ENCODE data around the gene B2M.
A peak's percentile ranks its signal among the peaks of the same experiment; 100 is the strongest.

Gene B2M

DNA sequence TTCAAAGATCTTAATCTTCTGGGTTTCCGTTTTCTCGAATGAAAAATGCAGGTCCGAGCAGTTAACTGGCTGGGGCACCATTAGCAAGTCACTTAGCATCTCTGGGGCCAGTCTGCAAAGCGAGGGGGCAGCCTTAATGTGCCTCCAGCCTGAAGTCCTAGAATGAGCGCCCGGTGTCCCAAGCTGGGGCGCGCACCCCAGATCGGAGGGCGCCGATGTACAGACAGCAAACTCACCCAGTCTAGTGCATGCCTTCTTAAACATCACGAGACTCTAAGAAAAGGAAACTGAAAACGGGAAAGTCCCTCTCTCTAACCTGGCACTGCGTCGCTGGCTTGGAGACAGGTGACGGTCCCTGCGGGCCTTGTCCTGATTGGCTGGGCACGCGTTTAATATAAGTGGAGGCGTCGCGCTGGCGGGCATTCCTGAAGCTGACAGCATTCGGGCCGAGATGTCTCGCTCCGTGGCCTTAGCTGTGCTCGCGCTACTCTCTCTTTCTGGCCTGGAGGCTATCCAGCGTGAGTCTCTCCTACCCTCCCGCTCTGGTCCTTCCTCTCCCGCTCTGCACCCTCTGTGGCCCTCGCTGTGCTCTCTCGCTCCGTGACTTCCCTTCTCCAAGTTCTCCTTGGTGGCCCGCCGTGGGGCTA is at the start of gene B2M, which contains the start of gene PATL2:
Gene B2M, plus strand, starts transcription at position 422 of the 647 bp plus-strand sequence. Its CDS starts 30 bp downstream, at position 452.
Gene PATL2, minus strand, starts transcription at position 228 of the 647 bp plus-strand sequence. CDS start 34,833 bp downstream, outside the sequence.
- no peaks in the 10 kb centered on the region for H3K9me2 ChIP-seq (replicated peaks; ENCODE audit: insufficient read depth, low read length)
- H3K4me1 ChIP-seq (ENCODE audit: low read length) = peaks cover 35% of the 10 kb centered on the region
- peaks cover 37% of the 10 kb centered on the region for H4K20me1 ChIP-seq (ENCODE audit: insufficient read depth, low read length)
- peak within 1 kb of the TSS; percentile 97 for H3K9ac ChIP-seq (ENCODE audit: low read length)
- H3K9me3 ChIP-seq (replicated peaks; ENCODE audit: insufficient read depth, low read length) = no peaks in the 10 kb centered on the region
- H3F3A ChIP-seq (ENCODE audit: insufficient read depth, low read length) = peaks cover 46% of the 10 kb centered on the region
- H3K27me3 ChIP-seq (replicated peaks; ENCODE audit: insufficient read depth, low read length) = no peaks in the 10 kb centered on the region
- peak within 1 kb of the TSS; percentile 83 for H3K4me2 ChIP-seq (ENCODE audit: low read depth, low read length)
- DNase-seq = peak; percentile 98
- peaks cover 12% of the 10 kb centered on the region for H3K36me3 ChIP-seq (replicated peaks; ENCODE audit: insufficient read depth, low read length)
- peak within 1 kb of the TSS; percentile 48 for H2AFZ ChIP-seq (ENCODE audit: low read length)
- H3K27ac ChIP-seq (ENCODE audit: low read length) = peak within 1 kb of the TSS; percentile 97
- H3K4me3 ChIP-seq (ENCODE audit: low read length) = peak within 1 kb of the TSS; percentile 97
- TF ChIP-seq EZH2 (optimal IDR thresholded peaks at IDR 0.05; ENCODE audit: low read depth, low read length) (no peak), EZH2phosphoT487 (IDR thresholded peaks at IDR 0.05; ENCODE audit: low read length) (no peak)
- TF ChIP-seq, protein P1, sequence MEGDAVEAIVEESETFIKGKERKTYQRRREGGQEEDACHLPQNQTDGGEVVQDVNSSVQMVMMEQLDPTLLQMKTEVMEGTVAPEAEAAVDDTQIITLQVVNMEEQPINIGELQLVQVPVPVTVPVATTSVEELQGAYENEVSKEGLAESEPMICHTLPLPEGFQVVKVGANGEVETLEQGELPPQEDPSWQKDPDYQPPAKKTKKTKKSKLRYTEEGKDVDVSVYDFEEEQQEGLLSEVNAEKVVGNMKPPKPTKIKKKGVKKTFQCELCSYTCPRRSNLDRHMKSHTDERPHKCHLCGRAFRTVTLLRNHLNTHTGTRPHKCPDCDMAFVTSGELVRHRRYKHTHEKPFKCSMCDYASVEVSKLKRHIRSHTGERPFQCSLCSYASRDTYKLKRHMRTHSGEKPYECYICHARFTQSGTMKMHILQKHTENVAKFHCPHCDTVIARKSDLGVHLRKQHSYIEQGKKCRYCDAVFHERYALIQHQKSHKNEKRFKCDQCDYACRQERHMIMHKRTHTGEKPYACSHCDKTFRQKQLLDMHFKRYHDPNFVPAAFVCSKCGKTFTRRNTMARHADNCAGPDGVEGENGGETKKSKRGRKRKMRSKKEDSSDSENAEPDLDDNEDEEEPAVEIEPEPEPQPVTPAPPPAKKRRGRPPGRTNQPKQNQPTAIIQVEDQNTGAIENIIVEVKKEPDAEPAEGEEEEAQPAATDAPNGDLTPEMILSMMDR (IDR thresholded peaks at IDR 0.05; ENCODE audit: low read length) = no peak
- H3K79me2 ChIP-seq (ENCODE audit: low read length) = peaks cover 52% of the 10 kb centered on the region

DNA sequence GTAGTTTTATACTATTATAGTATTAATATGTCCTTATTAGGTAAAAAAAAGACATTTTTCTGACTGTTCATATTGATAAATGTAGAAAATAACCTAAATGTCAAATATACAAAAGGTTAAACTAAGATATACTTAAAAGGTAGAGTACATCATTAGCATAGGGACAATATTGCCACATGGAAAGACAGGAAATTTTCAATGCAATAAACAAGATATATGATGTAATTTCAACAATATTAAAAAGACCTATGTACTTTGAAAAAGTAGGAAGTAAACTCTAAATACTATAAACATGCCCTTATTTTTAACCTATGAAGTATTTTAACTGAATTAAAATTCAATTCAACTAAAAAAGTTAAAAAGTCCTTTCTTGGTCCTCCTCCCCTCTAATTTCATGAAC is 49.7 kb upstream of the B2M start:
- Histone ChIP-seq H3K9me3 (replicated peaks; ENCODE audit: insufficient read depth, low read length) (no peaks in the 10 kb centered on the region), H3K4me1 (ENCODE audit: low read length) (peaks cover 30% of the 10 kb centered on the region), H3K27me3 (replicated peaks; ENCODE audit: insufficient read depth, low read length) (no peaks in the 10 kb centered on the region), H4K20me1 (ENCODE audit: insufficient read depth, low read length) (no peaks in the 10 kb centered on the region), H3K36me3 (replicated peaks; ENCODE audit: insufficient read depth, low read length) (0 out of 2 replicates have a peak, but pooled peaks cover 6% of the 10 kb centered on the region), H3K4me2 (ENCODE audit: low read depth, low read length) (peak overlapping the region; percentile 79; the same call in 1 of the 2 replicates), H3K9me2 (replicated peaks; ENCODE audit: insufficient read depth, low read length) (no peaks in the 10 kb centered on the region), H3K9ac (ENCODE audit: low read length) (no peak overlapping the region), H3K27ac (ENCODE audit: low read length) (no peak overlapping the region), H2AFZ (ENCODE audit: low read length) (no peak overlapping the region), H3K4me3 (ENCODE audit: low read length) (no peak overlapping the region), H3K79me2 (ENCODE audit: low read length) (peaks cover 27% of the 10 kb centered on the region), H3F3A (ENCODE audit: insufficient read depth, low read length) (peaks cover 27% of the 10 kb centered on the region)
- TF ChIP-seq EZH2phosphoT487 (IDR thresholded peaks at IDR 0.05; ENCODE audit: low read length) = no peak
- TF ChIP-seq, protein P1 (IDR thresholded peaks at IDR 0.05; ENCODE audit: low read length) = no peak
- no peak for TF ChIP-seq EZH2 (optimal IDR thresholded peaks at IDR 0.05; ENCODE audit: low read depth, low read length)
- DNase-seq = no peak

- Histone ChIP-seq H3K27ac (ENCODE audit: low read length) (peak overlapping the region; percentile 94), H3K9ac (ENCODE audit: low read length) (peak overlapping the region; percentile 94), H3K4me3 (ENCODE audit: low read length) (peak overlapping the region; percentile 97), H3K27me3 (replicated peaks; ENCODE audit: insufficient read depth, low read length) (no peaks in the 10 kb centered on the region), H3K9me2 (replicated peaks; ENCODE audit: insufficient read depth, low read length) (no peaks in the 10 kb centered on the region), H3K9me3 (replicated peaks; ENCODE audit: insufficient read depth, low read length) (no peaks in the 10 kb centered on the region), H3K36me3 (replicated peaks; ENCODE audit: insufficient read depth, low read length) (0 out of 2 replicates have a peak, but pooled peaks cover 6% of the 10 kb centered on the region), H3K4me2 (ENCODE audit: low read depth, low read length) (peak overlapping the region; percentile 79), H4K20me1 (ENCODE audit: insufficient read depth, low read length) (no peaks in the 10 kb centered on the region), H3K4me1 (ENCODE audit: low read length) (peaks cover 37% of the 10 kb centered on the region), H3K79me2 (ENCODE audit: low read length) (peaks cover 27% of the 10 kb centered on the region), H2AFZ (ENCODE audit: low read length) (peak overlapping the region; percentile 96), H3F3A (ENCODE audit: insufficient read depth, low read length) (peaks cover 34% of the 10 kb centered on the region)
- DNase-seq = peak; percentile 88
- TF ChIP-seq EZH2 (optimal IDR thresholded peaks at IDR 0.05; ENCODE audit: low read depth, low read length) (no peak), EZH2phosphoT487 (IDR thresholded peaks at IDR 0.05; ENCODE audit: low read length) (no peak)
- TF ChIP-seq, protein P1 (IDR thresholded peaks at IDR 0.05; ENCODE audit: low read length) = no peak
These were observed 48.6 kb upstream of the B2M start for GRCh38 chr15:44662478-44663409.

Data from MM.1S (cell line).